Activated CD4-positive, alpha-beta T cell treated with anti-CD3 and anti-CD28 coated beads for 36 hours (primary cell): ENCODE data around the gene MICAL2. TPM values are rescaled to one million over a fixed set of nuclear protein-coding genes. Genes with fewer than 3 reads are reported as not detected.

Source experiments
- ATAC-seq: fragments of 200-7000 bp; cut with Tn5 transposase; one replicate; pipeline ENCODE4 v1.10.0; 2021; ENCODE audit warnings: mild to moderate bottlenecking, moderate library complexity
- CTCF ChIA-PET: fragments of 350-600 bp; sonication (Branson Sonifier 250); formaldehyde crosslinking; loops from one replicate; lab custom pipeline; 2021; ENCODE audit warnings: antibody characterized with exemption; lab: Charles Lee
- POLR2A ChIA-PET: fragments of 350-600 bp; sonication (Branson Sonifier 250); formaldehyde crosslinking; loops from one replicate; lab custom pipeline; 2021; ENCODE audit warnings: antibody characterized with exemption, inconsistent platforms; lab: Charles Lee
- DNase-seq: peaks from one replicate; pipeline ENCODE4 v3.0.0-alpha.2; 2020
- H3K27ac Mint-ChIP-seq: one replicate; pipeline ENCODE4 v1.8.0; 2021; ENCODE audit warnings: mixed read lengths
- H3K27me3 Mint-ChIP-seq: one replicate; pipeline ENCODE4 v1.8.0; 2021; ENCODE audit warnings: mixed read lengths
- H3K36me3 Mint-ChIP-seq: one replicate; pipeline ENCODE4 v1.8.0; 2021; ENCODE audit warnings: low read depth, mixed read lengths
- H3K4me1 Mint-ChIP-seq: one replicate; pipeline ENCODE4 v1.8.0; 2021; ENCODE audit warnings: mixed read lengths
- H3K4me3 Mint-ChIP-seq: one replicate; pipeline ENCODE4 v1.8.0; 2021; ENCODE audit warnings: mild to moderate bottlenecking, moderate library complexity, mixed read lengths
- H3K9me3 Mint-ChIP-seq: one replicate; pipeline ENCODE4 v1.8.0; 2021; ENCODE audit warnings: low read depth, mixed read lengths
- intact Hi-C, 2 experiments: fragments of 100-400 bp; cut with DNase I in 1 of 2; cut with micrococcal nuclease in 1 of 2; formaldehyde crosslinking; loops; one replicate each; pipeline versions ENCODE4 v1.14.2 to v1.15.1; 2022 to 2024; cut with DNase I, micrococcal nuclease
- total RNA-seq, 2 experiments: library from RNA; stranded (reverse); gene quantifications; one replicate each; pipeline ENCODE4 v1.2.3, GENCODE V29; 2021

Gene MICAL2
- total RNA-seq, result 100 to 1,000 TPM; 186 to 207 TPM

DNA sequence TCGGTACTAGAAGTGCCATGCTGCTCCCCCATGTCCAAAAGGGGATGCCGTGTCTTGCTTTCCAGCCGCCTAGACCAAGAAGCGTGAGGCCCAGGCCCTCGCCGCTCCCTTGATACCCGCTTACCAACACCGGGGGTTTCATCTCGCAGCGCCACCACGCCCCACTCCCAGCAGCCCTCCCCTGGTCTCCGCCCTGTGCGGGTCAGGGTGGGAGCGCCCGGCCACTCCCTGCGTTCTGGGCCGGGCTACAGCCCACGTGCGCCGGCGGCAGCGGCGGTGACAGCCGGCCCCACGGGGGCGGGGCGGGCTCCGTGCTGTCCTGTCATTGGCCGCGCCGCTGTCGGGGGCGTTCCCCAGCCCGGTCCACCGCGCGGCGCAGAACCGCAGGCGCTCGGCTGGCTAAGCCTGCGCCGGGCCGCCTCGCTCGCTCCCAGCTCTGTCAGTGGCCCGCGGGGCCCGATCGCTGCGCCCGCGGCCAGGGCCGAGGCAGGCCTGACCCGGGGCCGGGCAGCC lies at the start of gene MICAL2:
Gene MICAL2 (plus strand): TSS at position 390 of the 513 bp plus-strand sequence. CDS start 51,566 bp downstream, outside the sequence.
- Mint-ChIP-seq H3K9me3 (no peaks in the 10 kb centered on the region), H3K36me3 (no peaks in the 10 kb centered on the region), H3K27ac (peak within 1 kb of the TSS; percentile 90), H3K4me1 (peaks cover 41% of the 10 kb centered on the region), H3K4me3 (peak within 1 kb of the TSS; percentile 75), H3K27me3 (no peaks in the 10 kb centered on the region)
- ChIA-PET POLR2A (interaction anchor here (0.6 to 1.5 kb wide), 2 partner anchors 41 to 114 kb away, joined by 3 to 10 read pairs; no protein-coding TSS in a partner anchor), CTCF (interaction anchor here (0.6 to 3.1 kb wide), 5 partner anchors 23 to 171 kb away, joined by 3 to 9 read pairs (median 5); no protein-coding TSS in a partner anchor)
- ATAC-seq, result peak; percentile 88
- intact Hi-C loops, result loop anchor here (1.0 to 10.0 kb wide), 7 partner anchors 40 to 562 kb away; partner anchors contain the start of genes TEAD1 (in 1 of the 2) and USP47 (in 1 of the 2)
- peak; percentile 92 for DNase-seq

DNA sequence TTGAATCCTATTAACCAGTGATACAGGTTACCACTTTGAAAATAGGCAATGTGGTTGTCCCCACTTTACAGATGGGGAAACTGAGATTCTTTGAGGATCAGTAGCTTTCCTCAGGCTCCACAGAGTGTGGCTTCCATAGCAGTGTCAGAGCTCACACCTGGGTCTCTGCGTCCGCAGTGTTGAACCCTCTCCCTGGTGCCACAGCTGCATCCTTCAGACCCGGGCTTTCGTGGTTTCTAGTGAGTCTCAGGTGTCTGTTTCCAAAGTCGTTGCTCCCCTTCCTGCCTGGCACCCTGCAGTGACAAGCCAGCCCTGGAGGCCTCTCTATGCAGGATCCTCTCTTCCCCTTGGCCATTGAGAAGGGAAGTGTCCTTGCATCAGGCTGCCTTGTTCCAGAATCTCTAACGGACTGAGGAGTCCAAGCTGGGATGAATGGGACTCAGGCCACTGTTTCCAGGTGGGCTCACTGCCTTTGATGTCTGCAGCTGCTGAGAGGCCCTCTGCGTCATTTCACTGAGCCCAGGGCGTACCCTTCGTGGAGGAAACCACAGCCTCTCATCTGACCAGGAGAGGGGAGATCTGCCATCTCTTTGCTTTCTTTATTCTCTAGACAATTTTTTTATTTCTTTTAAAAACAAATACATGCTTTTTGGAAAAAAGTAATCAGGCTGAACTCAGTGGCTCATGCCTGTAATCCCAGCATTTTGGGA lies 48.4 kb upstream of the MICAL2 start:
- ChIA-PET CTCF (interaction anchor here (0.7 to 1.6 kb wide), 5 partner anchors 16 to 219 kb away, joined by 3 to 7 read pairs (median 4); no protein-coding TSS in a partner anchor), POLR2A (no interaction called here)
- H3K9me3 Mint-ChIP-seq, result peaks cover 3% of the 10 kb centered on the region
- no peak for DNase-seq
- ATAC-seq, result no peak
- intact Hi-C loops, result loop anchor here in 1 of 2 experiments (2.0 kb wide), 1 partner anchor 23 kb away; no protein-coding TSS in a partner anchor
- H3K27ac Mint-ChIP-seq, result no peak overlapping the region
- peaks cover 1% of the 10 kb centered on the region for H3K36me3 Mint-ChIP-seq
- H3K4me3 Mint-ChIP-seq, result no peak overlapping the region
- no peaks in the 10 kb centered on the region for H3K27me3 Mint-ChIP-seq
- peaks cover 1% of the 10 kb centered on the region for H3K4me1 Mint-ChIP-seq

DNA sequence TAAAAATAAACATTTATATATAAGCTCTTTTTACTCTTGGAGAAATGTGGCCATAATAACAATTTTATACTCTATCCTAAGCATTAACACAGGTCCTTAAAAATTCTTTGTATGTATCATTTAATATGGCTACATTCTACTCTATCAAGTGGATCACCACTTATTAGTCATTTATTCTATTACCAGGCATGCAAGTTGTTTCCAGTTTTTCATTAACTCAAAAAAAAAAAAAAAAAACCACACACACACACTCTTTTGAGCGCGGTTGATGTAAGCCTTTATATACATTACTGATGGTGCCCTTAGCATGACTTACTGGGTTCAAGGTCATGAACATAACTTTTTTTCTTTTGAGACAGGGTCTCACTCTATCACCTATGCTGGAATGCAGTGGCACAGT lies 47.1 kb upstream of the MICAL2 start:
- H3K36me3 Mint-ChIP-seq, result peaks cover 1% of the 10 kb centered on the region
- H3K27ac Mint-ChIP-seq, result no peak overlapping the region
- POLR2A ChIA-PET, result interaction anchor here (0.6 kb wide), 1 partner anchor 190 kb away, joined by 4 read pairs; no protein-coding TSS in a partner anchor
- peaks cover 1% of the 10 kb centered on the region for H3K4me1 Mint-ChIP-seq
- H3K9me3 Mint-ChIP-seq, result peaks cover 3% of the 10 kb centered on the region
- ATAC-seq, result no peak
- DNase-seq, result no peak
- H3K4me3 Mint-ChIP-seq, result no peak overlapping the region
- H3K27me3 Mint-ChIP-seq, result peaks cover 2% of the 10 kb centered on the region
- intact Hi-C loops, result loop anchor here in 1 of 2 experiments (2.0 kb wide), 1 partner anchor 22 kb away; no protein-coding TSS in a partner anchor
- CTCF ChIA-PET, result interaction anchor here (0.5 to 1.6 kb wide), 8 partner anchors 14 to 275 kb away, joined by 3 to 7 read pairs (median 3); no protein-coding TSS in a partner anchor

- Mint-ChIP-seq H3K4me1 (peaks cover 1% of the 10 kb centered on the region), H3K36me3 (peaks cover 1% of the 10 kb centered on the region), H3K27me3 (peaks cover 2% of the 10 kb centered on the region), H3K4me3 (no peak overlapping the region), H3K9me3 (peaks cover 3% of the 10 kb centered on the region), H3K27ac (no peak overlapping the region)
- intact Hi-C loops, result no loop called here
- ChIA-PET POLR2A (interaction anchor here (0.6 kb wide), 1 partner anchor 225 kb away, joined by 4 read pairs; no protein-coding TSS in a partner anchor), CTCF (interaction anchor here (0.6 kb wide), 1 partner anchor 231 kb away, joined by 5 read pairs; no protein-coding TSS in a partner anchor)
- ATAC-seq, result no peak
- DNase-seq, result no peak
Observed at GRCh38 chr11:12064136-12064953, 46.0 kb upstream of the MICAL2 start.

DNA sequence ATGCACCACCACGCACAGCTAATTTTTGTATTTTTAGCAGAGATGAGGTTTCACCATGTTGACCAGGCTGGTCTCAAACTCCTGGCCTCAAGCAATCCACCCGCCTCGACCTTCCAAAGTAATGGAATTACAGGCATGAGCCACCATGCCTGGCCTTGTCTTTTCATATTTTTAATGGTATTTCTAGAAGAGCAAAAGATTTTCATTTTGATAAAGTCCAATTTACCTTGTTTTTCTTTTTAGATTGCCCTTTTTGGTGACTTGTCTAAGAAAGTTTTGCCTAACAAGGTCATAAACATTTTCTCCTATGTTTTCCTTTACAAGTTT lies 45.5 kb upstream of the MICAL2 start:
- ATAC-seq, result no peak
- H3K4me3 Mint-ChIP-seq, result no peak overlapping the region
- H3K9me3 Mint-ChIP-seq, result peaks cover 3% of the 10 kb centered on the region
- ChIA-PET POLR2A (interaction anchor here (0.6 kb wide), 1 partner anchor 225 kb away, joined by 4 read pairs; no protein-coding TSS in a partner anchor), CTCF (interaction anchor here (0.6 to 0.9 kb wide), 3 partner anchors 17 to 230 kb away, joined by 3 to 5 read pairs (median 4); no protein-coding TSS in a partner anchor)
- peaks cover 2% of the 10 kb centered on the region for H3K27me3 Mint-ChIP-seq
- no peak overlapping the region for H3K27ac Mint-ChIP-seq
- peaks cover 1% of the 10 kb centered on the region for H3K36me3 Mint-ChIP-seq
- DNase-seq, result no peak
- H3K4me1 Mint-ChIP-seq, result peaks cover 1% of the 10 kb centered on the region
- intact Hi-C loops, result no loop called here

DNA sequence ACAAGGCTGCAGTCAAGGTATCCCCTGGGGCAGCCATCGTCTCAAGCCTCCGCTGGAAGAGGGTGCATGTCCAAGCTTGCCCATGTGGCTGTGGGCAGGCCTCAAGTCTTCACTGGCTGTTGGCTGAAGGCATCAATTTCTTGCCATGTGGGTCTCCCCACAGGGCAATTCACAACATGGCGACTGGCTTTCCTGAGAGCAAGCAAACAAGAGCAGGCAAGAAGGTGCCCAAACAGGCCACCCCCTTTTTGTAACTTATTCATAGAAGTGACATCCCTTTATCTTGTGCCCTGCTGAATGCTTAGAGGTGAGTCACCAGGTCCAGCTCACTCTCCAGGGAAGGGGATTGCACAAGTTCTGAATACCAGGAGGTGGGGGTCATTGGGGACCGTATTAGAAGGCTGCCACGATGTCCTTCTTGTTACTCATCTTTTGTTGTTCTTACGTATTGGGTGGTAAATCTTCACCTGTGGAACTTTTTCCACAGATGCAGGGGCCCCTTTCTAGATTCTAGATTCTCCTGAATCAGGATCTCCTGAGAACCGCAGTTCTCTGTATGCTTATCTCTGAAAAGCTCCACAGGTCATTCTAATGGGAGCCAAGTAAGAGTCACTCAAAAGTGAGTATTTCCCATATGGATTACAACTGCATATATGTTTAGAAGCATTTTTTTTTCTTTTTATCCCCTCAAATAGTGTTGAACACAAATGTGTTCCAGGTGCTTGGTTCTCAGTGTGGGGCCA lies 44.2 kb upstream of the MICAL2 start:
- ChIA-PET CTCF (interaction anchor here (0.9 kb wide), 1 partner anchor 19 kb away, joined by 4 read pairs; no protein-coding TSS in a partner anchor), POLR2A (no interaction called here)
- Mint-ChIP-seq H3K4me1 (peaks cover 1% of the 10 kb centered on the region), H3K4me3 (no peak overlapping the region), H3K27ac (no peak overlapping the region), H3K27me3 (peaks cover 2% of the 10 kb centered on the region), H3K36me3 (peaks cover 1% of the 10 kb centered on the region), H3K9me3 (peaks cover 3% of the 10 kb centered on the region)
- intact Hi-C loops, result no loop called here
- ATAC-seq (peak; percentile 16), DNase-seq (no peak)

GRCh38 chr11:12066799-12067508 lies 43.4 kb upstream of the MICAL2 start:
- H3K36me3 Mint-ChIP-seq, result peaks cover 1% of the 10 kb centered on the region
- no peak overlapping the region for H3K4me3 Mint-ChIP-seq
- H3K27me3 Mint-ChIP-seq, result peaks cover 2% of the 10 kb centered on the region
- ChIA-PET POLR2A (no interaction called here), CTCF (interaction anchor here (1.5 kb wide), 1 partner anchor 214 kb away, joined by 5 read pairs; no protein-coding TSS in a partner anchor)
- H3K9me3 Mint-ChIP-seq, result peaks cover 3% of the 10 kb centered on the region
- intact Hi-C loops, result no loop called here
- H3K27ac Mint-ChIP-seq, result no peak overlapping the region
- DNase-seq, result no peak
- ATAC-seq, result no peak
- peaks cover 1% of the 10 kb centered on the region for H3K4me1 Mint-ChIP-seq

- Mint-ChIP-seq H3K4me3 (no peak overlapping the region), H3K9me3 (peaks cover 3% of the 10 kb centered on the region), H3K36me3 (peaks cover 1% of the 10 kb centered on the region), H3K4me1 (no peaks in the 10 kb centered on the region), H3K27me3 (peaks cover 2% of the 10 kb centered on the region), H3K27ac (no peak overlapping the region)
- ChIA-PET CTCF (interaction anchor here (1.0 to 1.5 kb wide), 3 partner anchors 20 to 221 kb away, joined by 3 to 5 read pairs (median 5); no protein-coding TSS in a partner anchor), POLR2A (no interaction called here)
- DNase-seq, result no peak
- no peak for ATAC-seq
- intact Hi-C loops, result no loop called here
Observed at GRCh38 chr11:12067796-12068357, 42.5 kb upstream of the MICAL2 start.

GRCh38 chr11:12069066-12069676 lies 41.2 kb upstream of the MICAL2 start:
- Mint-ChIP-seq H3K36me3 (peaks cover under 1% of the 10 kb centered on the region), H3K27ac (no peak overlapping the region), H3K4me1 (no peaks in the 10 kb centered on the region), H3K9me3 (peaks cover under 1% of the 10 kb centered on the region), H3K27me3 (peaks cover 2% of the 10 kb centered on the region), H3K4me3 (no peak overlapping the region)
- ATAC-seq (no peak), DNase-seq (no peak)
- ChIA-PET POLR2A (no interaction called here), CTCF (no interaction called here)
- intact Hi-C loops, result no loop called here
